COLO668 (cell line): ENCODE data around the gene BTBD9.

ENCODE experiments used
- DNase-seq: peaks from one replicate; lab custom pipeline; 2025; ENCODE audit not compliant: unreplicated experiment; lab: John Stamatoyannopoulos, UW

Gene BTBD9

GRCh38 chr6:38264605-38265004, 375.1 kb downstream of the BTBD9 start:
- DNase-seq: no peak

GRCh38 chr6:38262609-38263008, 377.1 kb downstream of the BTBD9 start:
- no peak for DNase-seq

- DNase-seq: no peak
Observed at GRCh38 chr6:38262026-38262425, 377.7 kb downstream of the BTBD9 start.

GRCh38 chr6:38261626-38262025, 378.1 kb downstream of the BTBD9 start:
- no peak for DNase-seq

- no peak for DNase-seq
Observed at GRCh38 chr6:38259736-38260135, 380.0 kb downstream of the BTBD9 start.

GRCh38 chr6:38248500-38249234, 391.1 kb downstream of the BTBD9 start:
- DNase-seq: no peak

- no peak for DNase-seq
Observed at GRCh38 chr6:38245295-38245694, 394.4 kb downstream of the BTBD9 start.

GRCh38 chr6:38244869-38245268, 394.9 kb downstream of the BTBD9 start:
- DNase-seq: no peak

GRCh38 chr6:38241200-38241871, 398.4 kb downstream of the BTBD9 start:
- DNase-seq: no peak

GRCh38 chr6:38239719-38240451, 399.8 kb downstream of the BTBD9 start:
- no peak for DNase-seq

GRCh38 chr6:38236631-38237030, 403.1 kb downstream of the BTBD9 start:
- DNase-seq: no peak

- no peak for DNase-seq
Observed at GRCh38 chr6:38234934-38235682, 404.6 kb downstream of the BTBD9 start.

- no peak for DNase-seq
Observed at GRCh38 chr6:38234141-38234540, 405.6 kb downstream of the BTBD9 start.

- no peak for DNase-seq
Observed at GRCh38 chr6:38233161-38233791, 406.5 kb downstream of the BTBD9 start.

GRCh38 chr6:38225766-38226165, 414.0 kb downstream of the BTBD9 start:
- no peak for DNase-seq

GRCh38 chr6:38221251-38221650, 418.5 kb downstream of the BTBD9 start:
- no peak for DNase-seq

- no peak for DNase-seq
Observed at GRCh38 chr6:38220069-38220723, 419.5 kb downstream of the BTBD9 start.

- no peak for DNase-seq
Observed at GRCh38 chr6:38218235-38218634, 421.5 kb downstream of the BTBD9 start.

- DNase-seq: no peak
Observed at GRCh38 chr6:38216451-38216850, 423.3 kb downstream of the BTBD9 start.

GRCh38 chr6:38215651-38216311, 423.9 kb downstream of the BTBD9 start:
- no peak for DNase-seq
